Erythroblast (primary cell): ENCODE data around the gene GPR33.

Experiments used
- GATA1 ChIP-seq: IDR thresholded peaks from 2 replicates; pipeline ENCODE4 v1.6.1; 2011; ENCODE audit warnings: low read depth, mild to moderate bottlenecking, control low read depth, low read length, moderate library complexity
- POLR2A ChIP-seq: IDR thresholded peaks from 2 replicates; pipeline ENCODE4 v1.6.1; 2011; ENCODE audit warnings: mild to moderate bottlenecking, low read length

DNA sequence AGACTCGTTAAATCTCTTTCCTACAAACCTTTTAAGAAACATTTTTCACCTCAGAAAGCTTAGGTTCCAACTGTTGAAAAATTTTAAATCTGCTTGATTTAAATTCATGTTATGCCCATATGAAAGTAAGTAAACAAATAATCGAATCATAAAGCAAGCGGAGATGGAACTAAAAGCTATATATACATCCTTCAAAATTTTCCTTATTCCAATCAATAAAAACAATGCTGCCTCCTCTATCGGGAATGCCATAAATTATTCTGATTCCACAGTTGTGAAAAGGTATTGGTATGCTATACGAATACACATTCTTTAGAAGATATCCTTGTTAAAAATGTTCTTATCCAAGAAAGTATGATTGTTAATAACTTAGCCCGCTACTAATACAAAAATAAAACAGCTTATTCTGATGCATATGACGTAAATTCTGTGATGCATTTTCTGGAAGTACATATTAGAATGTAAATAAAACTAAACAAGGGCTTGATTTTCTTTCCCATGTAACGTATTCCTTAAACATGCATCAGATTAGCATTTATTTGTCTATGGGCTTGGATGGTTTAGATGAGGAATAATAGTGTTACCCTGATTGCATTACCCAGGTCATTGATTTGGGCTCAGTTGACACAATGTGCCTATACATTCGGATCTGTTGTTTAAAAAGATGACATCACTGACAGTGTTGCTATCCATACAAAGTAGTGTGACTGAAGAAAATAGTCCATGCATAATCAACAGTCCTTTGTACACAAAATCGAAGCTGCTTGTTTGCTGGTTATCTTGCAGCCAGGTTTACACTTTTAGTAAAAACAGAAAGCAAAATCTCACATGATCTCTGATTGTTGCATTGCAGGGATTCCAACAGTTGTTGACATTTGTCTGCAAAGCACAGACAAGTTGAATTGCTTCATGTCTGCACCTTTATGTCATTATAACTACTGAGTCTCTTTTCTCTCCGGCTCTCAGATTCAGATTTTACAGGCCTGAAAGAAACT is 29.9 kb downstream of the GPR33 start:
- TF ChIP-seq GATA1 (no peak), POLR2A (no peak)
